NCI-H748 treated with DMSO at 0.1 percent for 48 hours (cell line): ENCODE results near the gene NARS2.
A peak's percentile ranks its signal among the peaks of the same experiment; 100 is the strongest.
"Not testable (repeated sequence)": the region's sequence is repeated elsewhere in the genome, so short reads cannot be mapped to it uniquely, and the experiment has no call there.

ENCODE experiments used
- DNase-seq: peaks from one replicate; lab custom pipeline; 2025; lab: John Stamatoyannopoulos, UW

The NARS2 gene

GRCh38 chr11:78576549-78577097, 2.0 kb upstream of the NARS2 start:
- no peak for DNase-seq

GRCh38 chr11:78575478-78575877, 814 bp upstream of the NARS2 start:
- no peak for DNase-seq

GRCh38 chr11:78573681-78574080, 983 bp downstream of the NARS2 start:
- no peak for DNase-seq

GRCh38 chr11:78573271-78573670, 1.4 kb downstream of the NARS2 start:
- no peak for DNase-seq

- DNase-seq, result no peak
Measured at GRCh38 chr11:78572394-78572793, 2.3 kb downstream of the NARS2 start.

GRCh38 chr11:78570031-78570430, 4.6 kb downstream of the NARS2 start:
- no peak for DNase-seq

- DNase-seq, result no peak
Measured at GRCh38 chr11:78567209-78567608, 7.5 kb downstream of the NARS2 start.

GRCh38 chr11:78564490-78565467, 9.9 kb downstream of the NARS2 start:
- DNase-seq, result peak; percentile 40

- DNase-seq, result not testable (repeated sequence)
Measured at GRCh38 chr11:78564037-78564436, 10.6 kb downstream of the NARS2 start.

GRCh38 chr11:78563090-78563489, 11.6 kb downstream of the NARS2 start:
- not testable (repeated sequence) for DNase-seq

- DNase-seq, result no peak
Measured at GRCh38 chr11:78562398-78562797, 12.3 kb downstream of the NARS2 start.

GRCh38 chr11:78560826-78561484, 13.7 kb downstream of the NARS2 start:
- peak; percentile 11 for DNase-seq

GRCh38 chr11:78560153-78560552, 14.5 kb downstream of the NARS2 start:
- no peak for DNase-seq

GRCh38 chr11:78557236-78557635, 17.4 kb downstream of the NARS2 start:
- no peak for DNase-seq

- no peak for DNase-seq
Measured at GRCh38 chr11:78555592-78555991, 19.1 kb downstream of the NARS2 start.

GRCh38 chr11:78552881-78553280, 21.8 kb downstream of the NARS2 start:
- no peak for DNase-seq

- not testable (repeated sequence) for DNase-seq
Measured at GRCh38 chr11:78552139-78552538, 22.5 kb downstream of the NARS2 start.

- DNase-seq, result no peak
Measured at GRCh38 chr11:78551066-78551465, 23.6 kb downstream of the NARS2 start.

GRCh38 chr11:78549624-78550409, 24.8 kb downstream of the NARS2 start:
- DNase-seq, result no peak

GRCh38 chr11:78548911-78549590, 25.6 kb downstream of the NARS2 start:
- DNase-seq, result no peak

- no peak for DNase-seq
Measured at GRCh38 chr11:78547931-78548705, 26.5 kb downstream of the NARS2 start.
